H9 (cell line): ENCODE measurements around the gene SLC30A3. TPM values are rescaled to one million over a fixed set of nuclear protein-coding genes. Genes with fewer than 3 reads are reported as not detected.
"Not testable (repeated sequence)": the region's sequence is repeated elsewhere in the genome, so short reads cannot be mapped to it uniquely, and the experiment has no call there.

Source experiments
- DNase-seq: peaks from one replicate; pipeline ENCODE4 v3.0.0-alpha.2; 2017
- H2AFZ ChIP-seq: one replicate; pipeline ENCODE4 v1.6.1; 2013; ENCODE audit warnings: mild to moderate bottlenecking, low read length, control low read depth, moderate library complexity
- H2AK5ac ChIP-seq: 2 replicates; pipeline ENCODE4 v1.6.1; 2013; ENCODE audit warnings: low read length, control low read depth, mixed read lengths; ENCODE audit not compliant: insufficient read length
- H2BK120ac ChIP-seq: one replicate; pipeline ENCODE4 v1.6.1; 2013; ENCODE audit warnings: low read depth, mild to moderate bottlenecking, low read length, control low read depth, inconsistent platforms; ENCODE audit not compliant: poor library complexity, severe bottlenecking
- H2BK12ac ChIP-seq: 2 replicates; pipeline ENCODE4 v1.6.1; 2013; ENCODE audit warnings: low read length, control low read depth, mixed read lengths, low read depth; ENCODE audit not compliant: insufficient read length
- H2BK15ac ChIP-seq: 2 replicates; pipeline ENCODE4 v1.6.1; 2013; ENCODE audit warnings: low read depth, low read length, control low read depth
- H2BK20ac ChIP-seq: one replicate; pipeline ENCODE4 v1.6.1; 2013; ENCODE audit warnings: low read depth, mild to moderate bottlenecking, low read length, control low read depth, inconsistent platforms; ENCODE audit not compliant: poor library complexity, severe bottlenecking
- H2BK5ac ChIP-seq: 2 replicates; pipeline ENCODE4 v1.6.1; 2013; ENCODE audit warnings: low read length, control low read depth, mixed read lengths; ENCODE audit not compliant: insufficient read length
- H3K14ac ChIP-seq: 2 replicates; pipeline ENCODE4 v1.6.1; 2013; ENCODE audit warnings: low read length, control low read depth; ENCODE audit not compliant: insufficient read depth
- H3K18ac ChIP-seq: 2 replicates; pipeline ENCODE4 v1.6.1; 2013; ENCODE audit warnings: low read depth, mild to moderate bottlenecking, mixed read lengths, low read length, control low read depth; ENCODE audit not compliant: insufficient read length
- H3K23ac ChIP-seq: 2 replicates; pipeline ENCODE4 v1.6.1; 2013; ENCODE audit warnings: low read length, control low read depth, mixed read lengths, low read depth; ENCODE audit not compliant: insufficient read length
- H3K23me2 ChIP-seq: 2 replicates; pipeline ENCODE4 v1.6.1; 2013; ENCODE audit warnings: low read depth, mild to moderate bottlenecking, mixed read lengths, low read length, control low read depth; ENCODE audit not compliant: insufficient read length, poor library complexity, severe bottlenecking
- H3K27ac ChIP-seq: 2 replicates; pipeline ENCODE4 v1.5.1; 2013; ENCODE audit warnings: low read length, control low read depth, mixed read lengths, low read depth; ENCODE audit not compliant: insufficient read length
- H3K27me3 ChIP-seq: 2 replicates; pipeline ENCODE4 v1.6.1; 2013; ENCODE audit warnings: low read length, control low read depth, inconsistent platforms; ENCODE audit not compliant: insufficient read depth
- H3K4ac ChIP-seq: 2 replicates; pipeline ENCODE4 v1.6.1; 2013; ENCODE audit warnings: low read depth, mild to moderate bottlenecking, control low read depth, inconsistent platforms, low read length, moderate library complexity
- H3K4me1 ChIP-seq: 2 replicates; pipeline ENCODE4 v1.6.1; 2013; ENCODE audit warnings: low read length, control low read depth, inconsistent platforms; ENCODE audit not compliant: insufficient read depth
- H3K4me2 ChIP-seq: 2 replicates; pipeline ENCODE4 v1.6.1; 2013; ENCODE audit warnings: low read length, control low read depth, mixed read lengths; ENCODE audit not compliant: insufficient read length, insufficient read depth
- H3K56ac ChIP-seq: 2 replicates; pipeline ENCODE4 v1.6.1; 2013; ENCODE audit warnings: low read depth, mild to moderate bottlenecking, mixed read lengths, low read length, control low read depth; ENCODE audit not compliant: insufficient read length
- H3K79me1 ChIP-seq: 2 replicates; pipeline ENCODE4 v1.6.1; 2013; ENCODE audit warnings: low read depth, mild to moderate bottlenecking, moderate library complexity, low read length, control low read depth, inconsistent platforms; ENCODE audit not compliant: insufficient read depth, poor library complexity, severe bottlenecking
- H3K79me2 ChIP-seq: 2 replicates; pipeline ENCODE4 v1.6.1; 2013; ENCODE audit warnings: low read length, control low read depth, inconsistent platforms; ENCODE audit not compliant: insufficient read depth
- H3K9ac ChIP-seq: 2 replicates; pipeline ENCODE4 v1.6.1; 2013; ENCODE audit warnings: low read length, control low read depth, mixed read lengths; ENCODE audit not compliant: insufficient read length; ENCODE audit errors: extremely low read depth
- H3K9me3 ChIP-seq: one replicate; pipeline ENCODE4 v1.6.1; 2013; ENCODE audit warnings: low read depth, low read length, inconsistent platforms; ENCODE audit not compliant: control insufficient read depth
- H3T11ph ChIP-seq: one replicate; pipeline ENCODE4 v1.6.1; 2013; ENCODE audit warnings: mild to moderate bottlenecking, low read length, control low read depth, inconsistent platforms
- H4K20me1 ChIP-seq: one replicate; pipeline ENCODE4 v1.6.1; 2013; ENCODE audit not compliant: control insufficient read depth, insufficient read length, insufficient read depth
- H4K5ac ChIP-seq: 2 replicates; pipeline ENCODE4 v1.6.1; 2013; ENCODE audit warnings: low read depth, mild to moderate bottlenecking, mixed read lengths, low read length, control low read depth; ENCODE audit not compliant: insufficient read length
- H4K8ac ChIP-seq: replicated peaks from 2 replicates; pipeline ENCODE4 v1.6.1; 2013; ENCODE audit warnings: low read length, control low read depth, mixed read lengths, low read depth; ENCODE audit not compliant: insufficient read length
- H4K91ac ChIP-seq: 2 replicates; pipeline ENCODE4 v1.6.1; 2013; ENCODE audit warnings: low read depth, mild to moderate bottlenecking, moderate library complexity, mixed read lengths, low read length, control low read depth; ENCODE audit not compliant: insufficient read length
- H3K27ac Mint-ChIP-seq, 3 experiments: 2 replicates in 2 of 3; 3 replicates in 1 of 3; pipeline ENCODE4 v1.8.0; 2020 to 2021; ENCODE audit warnings: mixed read lengths in 3 of 3, mild to moderate bottlenecking in 1 of 3, moderate library complexity in 1 of 3
- H3K27me3 Mint-ChIP-seq: 2 replicates; pipeline ENCODE4 v1.8.0; 2021; ENCODE audit warnings: low read depth, mild to moderate bottlenecking, moderate library complexity, mixed read lengths
- H3K36me3 Mint-ChIP-seq, 3 experiments: 2 replicates in 2 of 3; 3 replicates in 1 of 3; pipeline ENCODE4 v1.8.0; 2020 to 2021; ENCODE audit warnings: low read depth in 3 of 3, mixed read lengths in 3 of 3; ENCODE audit not compliant: insufficient read depth in 1 of 3
- H3K4me1 Mint-ChIP-seq, 2 experiments: 2 replicates each; pipeline ENCODE4 v1.8.0; 2020; ENCODE audit warnings: mixed read lengths in 2 of 2
- H3K4me3 Mint-ChIP-seq, 2 experiments: 2 replicates in 1 of 2; 3 replicates in 1 of 2; pipeline ENCODE4 v1.8.0; 2020 to 2021; ENCODE audit warnings: mild to moderate bottlenecking in 2 of 2, mixed read lengths in 2 of 2, moderate library complexity in 1 of 2
- H3K9me3 Mint-ChIP-seq, 2 experiments: 2 replicates in 1 of 2; 3 replicates in 1 of 2; pipeline ENCODE4 v1.8.0; 2020; ENCODE audit warnings: mild to moderate bottlenecking in 2 of 2, mixed read lengths in 2 of 2, moderate library complexity in 1 of 2
- CTCF ChIP-seq: fragments of 200-600 bp; sonication (generic); conservative IDR thresholded peaks from 3 replicates; pipeline ENCODE4 v1.8.0; 2021; ENCODE audit warnings: antibody characterized with exemption, mild to moderate bottlenecking
- WGBS: extraction: QIAGEN DNeasy Blood & Tissue Kit; methylation state at CpG from one replicate; pipeline ENCODE4 v1.1.7; 2013; ENCODE audit warnings: missing lambda C conversion rate, low lambda C conversion rate, mixed read lengths; ENCODE audit not compliant: insufficient read length; ENCODE audit errors: extremely low coverage; 5-methylcytosine and 5-hydroxymethylcytosine counted together
- total RNA-seq: library from RNA; stranded (reverse); gene quantifications from 2 replicates; pipeline ENCODE4 v1.2.1, GENCODE V29; 2021

The SLC30A3 gene
- total RNA-seq, 1 experiment from 2014 or later, result 2.5 TPM

GRCh38 chr2:27270131-27270530 lies 7.3 kb upstream of the SLC30A3 start:
- Histone ChIP-seq H2AK5ac (no peak overlapping the region), H3K18ac (no peak overlapping the region), H3K4me2 (no peak overlapping the region), H2BK120ac (no peak overlapping the region), H3K27ac (no peak overlapping the region), H2BK12ac (no peak overlapping the region), H4K8ac (no peak overlapping the region), H3K14ac (no peak overlapping the region), H2BK5ac (no peak overlapping the region), H3K4ac (no peak overlapping the region), H4K91ac (no peak overlapping the region), H3K23ac (no peak overlapping the region), H3K9me3 (no peaks in the 10 kb centered on the region), H3T11ph (no peak overlapping the region), H3K9ac (no peak overlapping the region), H4K5ac (no peak overlapping the region), H3K56ac (no peak overlapping the region), H2BK15ac (no peak overlapping the region), H3K79me2 (no peaks in the 10 kb centered on the region), H3K27me3 (peaks cover 10% of the 10 kb centered on the region; the same call in 1 of the 2 replicates), H3K4me1 (no peaks in the 10 kb centered on the region), H3K79me1 (no peaks in the 10 kb centered on the region), H3K23me2 (no peaks in the 10 kb centered on the region), H4K20me1 (no peaks in the 10 kb centered on the region), H2AFZ (no peak overlapping the region), H2BK20ac (no peak overlapping the region)
- peaks cover 0 to 2% of the 10 kb centered on the region in 2 experiments; a peak in 2 of 5 replicates for H3K9me3 Mint-ChIP-seq
- no peak overlapping the region for H3K27ac Mint-ChIP-seq
- H3K36me3 Mint-ChIP-seq, result no peaks in the 10 kb centered on the region; a peak in 2 of 7 replicates
- TF ChIP-seq CTCF, result no peak
- peaks cover 16% of the 10 kb centered on the region for H3K27me3 Mint-ChIP-seq
- no CpG with 5 or more reads among the region's 3 CpGs for WGBS
- no peak for DNase-seq
- H3K4me1 Mint-ChIP-seq, result peaks cover 9 to 14% of the 10 kb centered on the region in 2 experiments
- no peak overlapping the region for H3K4me3 Mint-ChIP-seq

- Mint-ChIP-seq H3K27me3 (peaks cover 10% of the 10 kb centered on the region), H3K4me1 (peaks cover 14% of the 10 kb centered on the region in 2 experiments)
- not testable (repeated sequence) for H3T11ph ChIP-seq, H3K79me1 ChIP-seq, H2BK15ac ChIP-seq, DNase-seq, H2BK120ac ChIP-seq, H2AFZ ChIP-seq, H3K79me2 ChIP-seq, H3K14ac ChIP-seq, H3K4me3 Mint-ChIP-seq, H2BK12ac ChIP-seq, H4K8ac ChIP-seq, H3K4me2 ChIP-seq, H3K9me3 Mint-ChIP-seq, H4K20me1 ChIP-seq, H3K18ac ChIP-seq, H3K27ac ChIP-seq, H2BK5ac ChIP-seq, H4K5ac ChIP-seq, H3K9ac ChIP-seq, H3K4me1 ChIP-seq, H2BK20ac ChIP-seq, H3K4ac ChIP-seq, H3K27ac Mint-ChIP-seq, H3K23ac ChIP-seq, H4K91ac ChIP-seq, H3K56ac ChIP-seq, H3K9me3 ChIP-seq, H3K23me2 ChIP-seq, H2AK5ac ChIP-seq, H3K36me3 Mint-ChIP-seq
- H3K27me3 ChIP-seq, result peaks cover 24% of the 10 kb centered on the region; the same call in 1 of the 2 replicates
- no CpG with 5 or more reads among the region's 13 CpGs for WGBS
Observed at GRCh38 chr2:27268296-27268695, 5.4 kb upstream of the SLC30A3 start.
